Heart right ventricle (tissue), 16 donors: ENCODE data around the gene BRF1. TPM values are rescaled to one million over a fixed set of nuclear protein-coding genes. Genes with fewer than 3 reads are reported as not detected.
A peak's percentile ranks its signal among the peaks of the same experiment; 100 is the strongest.

ENCODE experiments used
- ATAC-seq, 8 donors: fragments of 200-7000 bp; cut with Tn5 transposase; one replicate each; pipeline ENCODE4 v1.9.1; 2020; ENCODE audit warnings: mild to moderate bottlenecking in 8 of 8, moderate library complexity in 8 of 8, moderate number of reproducible peaks in 1 of 8
- DNase-seq, 2 donors: peaks; one replicate each; pipeline ENCODE4 v3.0.0-alpha.2; 2020
- H3K27ac ChIP-seq, 10 donors: fragments of 200-600 bp; sonication (generic) in 2 of 10; one replicate each; pipeline versions ENCODE4 v1.5.0 to v1.8.0; 2020 to 2022; ENCODE audit warnings: mild to moderate bottlenecking in 3 of 10
- H3K27me3 ChIP-seq, 7 donors: fragments of 200-600 bp; one replicate each; pipeline ENCODE4 v1.8.0; 2021 to 2022; ENCODE audit warnings: mild to moderate bottlenecking in 2 of 7
- H3K36me3 ChIP-seq, 9 donors: fragments of 200-600 bp; sonication (generic) in 1 of 9; one replicate each; pipeline versions ENCODE4 v1.5.0 to v1.8.0; 2020 to 2022; ENCODE audit warnings: mild to moderate bottlenecking in 2 of 9
- H3K4me1 ChIP-seq, 9 donors: fragments of 200-600 bp; sonication (generic) in 1 of 9; one replicate each; pipeline versions ENCODE4 v1.5.0 to v1.8.0; 2020 to 2022; ENCODE audit warnings: mild to moderate bottlenecking in 4 of 9
- H3K4me3 ChIP-seq, 10 donors: fragments of 200-600 bp; sonication (generic) in 2 of 10; one replicate each; pipeline versions ENCODE4 v1.5.0 to v1.8.0; 2020 to 2022; ENCODE audit warnings: mild to moderate bottlenecking in 7 of 10, moderate library complexity in 2 of 10
- H3K9me3 ChIP-seq, 11 donors: fragments of 200-600 bp in 10 of 11; sonication (generic) in 2 of 11; one replicate each; pipeline versions ENCODE4 v1.5.0 to v1.8.0; 2013 to 2022; ENCODE audit warnings: mild to moderate bottlenecking in 2 of 11, control low read depth in 1 of 11, moderate library complexity in 1 of 11
- WGBS, 2 donors: extraction: QIAGEN DNeasy Blood & Tissue Kit; methylation state at CpG; one replicate each; pipeline ENCODE4 v1.1.7; 2013; ENCODE audit warnings: inconsistent platforms in 1 of 2; 5-methylcytosine and 5-hydroxymethylcytosine counted together
- intact Hi-C, 10 donors: fragments of 100-400 bp; cut with DNase I; formaldehyde crosslinking; loops; one replicate each; pipeline versions ENCODE4 v1.11.1 to v1.14.2; 2022
- polyA plus RNA-seq, 2 donors: library from polyadenylated mRNA; stranded (reverse); fragments of 200-250 nt; gene quantifications; one replicate each; pipeline ENCODE4 v1.2.3, GENCODE V29; 2013
- total RNA-seq, 10 donors: library from RNA; stranded (reverse); fragmentation: NEBNext Ultra II Directional in 3 of 10; extraction: Animal tissue kit (Norgen Biotek cat#: 25700) in 3 of 10; gene quantifications; one replicate each; pipeline versions ENCODE4 v1.2.1 to v1.2.4, GENCODE V29; 2021 to 2023
- TF ChIP-seq, protein P1 (sequence below), 9 donors: fragments of 200-600 bp; sonication (generic) in 2 of 9; IDR thresholded peaks; one replicate each; pipeline versions ENCODE4 v1.5.0 to v1.8.0; 2021 to 2022; ENCODE audit warnings: antibody characterized with exemption in 9 of 9, mild to moderate bottlenecking in 5 of 9, moderate library complexity in 1 of 9
- donor health status: Arrhythmogenic right ventricular cardiomyopathy.
- donor health status: ischemic (EF 13 %, LVEDD 7.1; RV severe dilation, severe dysfunction).
- donor health status: healthy with polysubstance abuse.
- donor health status: DM: no; HTN: yes; CAD: no.
- donor health status: DM: no; HTN: no; CAD: no.
- donor health status: ischemic (EF 25% LVEDD 6.9; RV normal size, moderate dysfunction).
- donor health status: ischemic (EF 25% LVEDD 5.7; RV mildly dilated, moderate dysfunction).
- donor health status: healthy.
- donor health status: DM: yes; HTN: yes; CAD: no.
- donor health status: Ischemic cardiomyopathy.
- donor health status: ischemic (EF 35%, LVEDD 5.7; RV mildly dilated, moderate dysfunction).
- donor health status: nonischemic (EF 11% LVEDD 7.7; RV severe dilation, severe dysfunction).
- donor health status: DM: yes; HTN: yes; CAD: no.
- donor health status: PGD.
- donor health status: ischemic (EF 29% LVEDD 5.4; RV normal size, mild dysfunction).
- donor health status: nonischemic (EF 23%, LVEDD 6.1; RV moderate dilation, normal function).

The BRF1 gene
- total and polyA plus RNA-seq, 12 donors: 12.7 to 30.8 (median 16.2) TPM

DNA sequence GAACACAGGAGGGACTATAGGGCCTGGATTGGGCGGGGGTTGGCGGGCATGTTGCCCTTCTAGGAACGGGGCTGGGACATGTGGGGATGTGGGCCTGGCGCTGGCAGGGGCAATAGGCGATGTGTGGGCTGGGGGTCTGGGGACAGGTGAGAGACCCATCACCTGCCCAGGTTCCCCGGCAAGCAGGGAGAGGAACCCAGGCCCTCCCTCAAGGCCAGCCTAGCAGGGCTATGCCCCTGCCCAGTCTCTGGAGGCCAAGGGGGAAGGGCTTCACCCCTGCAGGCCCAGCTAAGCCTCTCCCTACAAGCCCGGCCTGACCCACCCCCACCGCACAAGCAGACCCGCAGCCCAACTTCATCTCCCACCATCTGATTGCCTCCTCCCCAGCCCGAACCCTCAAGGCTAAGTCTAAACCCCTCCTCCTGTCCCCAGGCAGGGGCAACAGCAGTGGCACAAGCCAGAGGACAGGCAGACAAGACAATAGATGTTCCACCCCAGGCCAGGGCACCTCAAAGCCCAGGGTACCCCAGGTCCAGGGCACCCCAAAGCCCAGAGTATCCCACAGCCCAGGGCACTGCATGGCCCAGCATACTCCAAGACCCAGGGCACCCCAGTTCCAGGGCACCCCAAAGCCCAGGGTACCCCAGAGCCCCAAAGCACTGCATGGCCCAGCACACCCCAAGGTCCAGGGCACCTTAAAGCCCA, 138.7 kb downstream of the BRF1 start:
- H3K27ac ChIP-seq: no peak overlapping the region

DNA sequence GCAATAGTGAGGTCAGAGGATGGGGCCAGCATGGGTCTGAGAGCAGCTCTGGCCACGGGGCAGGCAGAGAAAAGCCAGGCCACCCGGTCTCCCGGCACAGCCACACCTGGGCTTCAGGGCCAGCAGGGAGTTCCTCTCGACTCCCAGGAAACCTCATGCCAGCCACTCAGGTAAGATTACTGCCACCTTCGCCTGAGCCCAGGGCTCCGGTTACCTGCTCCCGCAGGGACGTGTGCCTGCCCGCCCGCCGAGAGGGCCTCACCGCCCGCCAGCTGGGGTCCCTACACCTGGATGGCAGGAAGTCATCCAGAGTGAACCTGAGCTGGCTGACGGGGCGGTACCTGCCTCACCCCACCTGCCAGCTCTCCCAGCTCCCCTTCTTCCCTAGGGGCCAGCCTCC, 139.5 kb downstream of the BRF1 start:
- Histone ChIP-seq H3K27ac (no peak overlapping the region), H3K27me3 (peaks cover 0 to 4% (median under 1%) of the 10 kb centered on the region in 7 donors), H3K4me1 (peaks cover 0 to 51% (median 17%) of the 10 kb centered on the region in 9 donors), H3K4me3 (no peak overlapping the region), H3K36me3 (no peaks in the 10 kb centered on the region), H3K9me3 (no peaks in the 10 kb centered on the region)
- ATAC-seq (no peak), DNase-seq (no peak)
- intact Hi-C loops: loop anchor here in 2 of 10 donors (5.0 to 10.0 kb wide), 2 partner anchors 67 to 69 kb away; no protein-coding TSS in a partner anchor
- WGBS, 2 donors: 74 to 80% methylated on average over 15 of the region's 15 CpGs
- TF ChIP-seq, protein P1, sequence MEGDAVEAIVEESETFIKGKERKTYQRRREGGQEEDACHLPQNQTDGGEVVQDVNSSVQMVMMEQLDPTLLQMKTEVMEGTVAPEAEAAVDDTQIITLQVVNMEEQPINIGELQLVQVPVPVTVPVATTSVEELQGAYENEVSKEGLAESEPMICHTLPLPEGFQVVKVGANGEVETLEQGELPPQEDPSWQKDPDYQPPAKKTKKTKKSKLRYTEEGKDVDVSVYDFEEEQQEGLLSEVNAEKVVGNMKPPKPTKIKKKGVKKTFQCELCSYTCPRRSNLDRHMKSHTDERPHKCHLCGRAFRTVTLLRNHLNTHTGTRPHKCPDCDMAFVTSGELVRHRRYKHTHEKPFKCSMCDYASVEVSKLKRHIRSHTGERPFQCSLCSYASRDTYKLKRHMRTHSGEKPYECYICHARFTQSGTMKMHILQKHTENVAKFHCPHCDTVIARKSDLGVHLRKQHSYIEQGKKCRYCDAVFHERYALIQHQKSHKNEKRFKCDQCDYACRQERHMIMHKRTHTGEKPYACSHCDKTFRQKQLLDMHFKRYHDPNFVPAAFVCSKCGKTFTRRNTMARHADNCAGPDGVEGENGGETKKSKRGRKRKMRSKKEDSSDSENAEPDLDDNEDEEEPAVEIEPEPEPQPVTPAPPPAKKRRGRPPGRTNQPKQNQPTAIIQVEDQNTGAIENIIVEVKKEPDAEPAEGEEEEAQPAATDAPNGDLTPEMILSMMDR (IDR thresholded peaks at IDR 0.05): no peak

More for the DNA sequence above, 138.7 kb downstream of the BRF1 start:
- WGBS, 2 donors: 89 to 92% methylated on average over 10 of the region's 10 CpGs
- ATAC-seq (peak in 6 of 8 donors; percentile 23 to 73 (median 41)), DNase-seq (no peak)
- peaks cover 0 to 12% (median 8%) of the 10 kb centered on the region in 7 donors for H3K27me3 ChIP-seq
- no peaks in the 10 kb centered on the region for H3K9me3 ChIP-seq
- H3K4me1 ChIP-seq: peaks cover 0 to 60% (median 23%) of the 10 kb centered on the region in 9 donors
- intact Hi-C loops: loop anchor here in 2 of 10 donors (5.0 to 10.0 kb wide), 2 partner anchors 67 to 70 kb away; no protein-coding TSS in a partner anchor
- no peak overlapping the region for H3K4me3 ChIP-seq
- no peaks in the 10 kb centered on the region for H3K36me3 ChIP-seq
- TF ChIP-seq, protein P1 (IDR thresholded peaks at IDR 0.05): no peak

DNA sequence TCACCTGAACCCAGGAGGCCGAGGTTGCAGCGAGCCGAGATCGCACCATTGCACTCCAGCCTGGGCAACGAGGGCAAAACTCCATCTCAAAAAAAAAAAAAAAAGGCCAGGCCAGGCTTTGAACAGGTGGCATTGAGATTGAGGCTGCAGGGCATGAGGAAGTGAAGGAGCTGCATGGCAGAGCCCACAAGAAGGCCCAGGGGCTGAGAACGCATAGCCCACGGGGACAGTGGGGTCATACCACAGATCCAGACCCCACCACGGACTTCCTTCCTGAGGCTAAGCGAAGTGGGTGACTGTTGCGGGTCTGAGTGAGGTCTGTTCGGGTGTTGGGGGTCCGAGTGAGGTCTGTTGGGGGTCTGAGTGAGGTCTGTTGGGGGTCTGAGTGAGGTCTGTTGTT, 140.0 kb downstream of the BRF1 start:
- intact Hi-C loops: loop anchor here in 2 of 10 donors (5.0 to 10.0 kb wide), 2 partner anchors 66 to 68 kb away; no protein-coding TSS in a partner anchor
- TF ChIP-seq, protein P1 (IDR thresholded peaks at IDR 0.05): no peak
- DNase-seq: no peak
- Histone ChIP-seq H3K4me3 (no peak overlapping the region), H3K27me3 (no peaks in the 10 kb centered on the region), H3K27ac (no peak overlapping the region), H3K4me1 (peaks cover 0 to 46% (median 15%) of the 10 kb centered on the region in 9 donors), H3K9me3 (no peaks in the 10 kb centered on the region), H3K36me3 (peaks cover 0 to 1% (median 0%) of the 10 kb centered on the region in 9 donors)
- ATAC-seq: no peak
- 83 to 91% methylated on average over 12 of the region's 12 CpGs for WGBS, 2 donors

DNA sequence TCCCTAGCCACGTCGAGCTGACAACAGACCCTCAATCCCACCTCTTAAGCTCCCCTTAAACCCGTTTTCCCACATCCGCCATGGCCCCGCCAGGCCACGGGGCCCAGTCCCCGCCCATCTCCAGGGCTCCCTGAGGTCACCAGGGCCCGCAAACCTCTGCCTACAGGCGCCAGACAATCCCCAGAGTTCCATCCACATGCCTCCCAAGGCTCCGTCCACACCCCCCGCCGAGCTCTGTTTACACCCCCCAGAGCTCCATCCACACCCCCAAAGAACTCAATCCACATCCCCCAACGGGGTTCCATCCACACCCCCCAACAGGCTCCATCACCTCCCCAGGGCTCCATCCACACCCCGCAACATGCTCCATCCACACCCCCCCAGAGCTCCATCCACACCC, 141.5 kb downstream of the BRF1 start:
- H3K36me3 ChIP-seq: peaks cover 0 to 9% (median 0%) of the 10 kb centered on the region in 9 donors
- H3K9me3 ChIP-seq: no peaks in the 10 kb centered on the region
- peaks cover 0 to 42% (median 10%) of the 10 kb centered on the region in 9 donors for H3K4me1 ChIP-seq
- H3K27me3 ChIP-seq: no peaks in the 10 kb centered on the region
- no peak overlapping the region for H3K4me3 ChIP-seq
- ATAC-seq (no peak), DNase-seq (no peak)
- 88 to 90% methylated on average over 14 of the region's 14 CpGs for WGBS, 2 donors
- H3K27ac ChIP-seq: no peak overlapping the region
- intact Hi-C loops: no loop called here
- TF ChIP-seq, protein P1 (IDR thresholded peaks at IDR 0.05): no peak

Other genes with a start within 250 kb of the BRF1 start
- 1 to 10 TPM in 2 of 10 donors, under 1 TPM in 8; 0.19 to 4.1 (median 0.82) TPM for gene GPR132, start 235.6 kb downstream of the BRF1 start, total RNA-seq
- gene GPR132, start 235.6 kb downstream of the BRF1 start, polyA plus RNA-seq: under 1 TPM; 0.35 to 0.88 TPM
- gene JAG2, start 132.2 kb downstream of the BRF1 start, total RNA-seq: 10 to 100 TPM; 18.5 to 42.4 (median 26.3) TPM
- 10 to 100 TPM; 23.7 to 45.5 TPM for gene JAG2, start 132.2 kb downstream of the BRF1 start, polyA plus RNA-seq
- gene NUDT14, start 119.7 kb downstream of the BRF1 start, total RNA-seq: 10 to 100 TPM; 18.9 to 33.9 (median 29.6) TPM
- gene NUDT14, start 119.7 kb downstream of the BRF1 start, polyA plus RNA-seq: 10 to 100 TPM; 15.1 to 31.1 TPM
- gene BTBD6, start 52.5 kb downstream of the BRF1 start, total RNA-seq: 10 to 100 TPM; 28.1 to 49.7 (median 32.2) TPM
- 10 to 100 TPM; 40.9 to 58.2 TPM for gene BTBD6, start 52.5 kb downstream of the BRF1 start, polyA plus RNA-seq
- gene PACS2, start 13.7 kb upstream of the BRF1 start, total RNA-seq: 10 to 100 TPM; 41.8 to 78.9 (median 54.6) TPM
- 100 to 1,000 TPM in 1 of 2 donors, 10 to 100 TPM in 1; 42.9 to 123 TPM for gene PACS2, start 13.7 kb upstream of the BRF1 start, polyA plus RNA-seq
- 1 to 10 TPM in 4 of 10 donors, under 1 TPM in 4, not detected in 2; 0.42 to 2.0 (median 1.00) TPM for gene TEX22, start 97.5 kb upstream of the BRF1 start, total RNA-seq
- under 1 TPM; 0.07 to 0.22 TPM for gene TEX22, start 97.5 kb upstream of the BRF1 start, polyA plus RNA-seq
- 100 to 1,000 TPM; 104 to 209 (median 133) TPM for gene MTA1, start 118.8 kb upstream of the BRF1 start, total RNA-seq
- gene MTA1, start 118.8 kb upstream of the BRF1 start, polyA plus RNA-seq: 100 to 1,000 TPM in 1 of 2 donors, 10 to 100 TPM in 1; 94.4 to 250 TPM
- 1,000 to 10,000 TPM in 3 of 10 donors, 100 to 1,000 TPM in 7; 731 to 1,223 (median 884) TPM for gene CRIP2, start 173.8 kb upstream of the BRF1 start, total RNA-seq
- 1,000 to 10,000 TPM; 1,120 to 1,194 TPM for gene CRIP2, start 173.8 kb upstream of the BRF1 start, polyA plus RNA-seq
- 100 to 1,000 TPM in 1 of 10 donors, 10 to 100 TPM in 9; 34.0 to 131 (median 51.0) TPM for gene CRIP1, start 185.9 kb upstream of the BRF1 start, total RNA-seq
- 100 to 1,000 TPM; 149 to 170 TPM for gene CRIP1, start 185.9 kb upstream of the BRF1 start, polyA plus RNA-seq
- 1 to 10 TPM; 2.3 to 5.2 (median 4.2) TPM for gene TEDC1, start 190.2 kb upstream of the BRF1 start, total RNA-seq
- 10 to 100 TPM in 1 of 2 donors, 1 to 10 TPM in 1; 8.4 to 10.0 TPM for gene TEDC1, start 190.2 kb upstream of the BRF1 start, polyA plus RNA-seq
- 1 to 10 TPM in 8 of 10 donors, under 1 TPM in 2; 0.93 to 2.3 (median 1.7) TPM for gene TMEM121, start 225.6 kb upstream of the BRF1 start, total RNA-seq
- 1 to 10 TPM; 1.3 to 2.6 TPM for gene TMEM121, start 225.6 kb upstream of the BRF1 start, polyA plus RNA-seq